CMK (cell line): ENCODE data around the gene NPBWR2.
"Not testable (repeated sequence)": the region's sequence is repeated elsewhere in the genome, so short reads cannot be mapped to it uniquely, and the experiment has no call there.

Source experiments
- DNase-seq: peaks from one replicate; pipeline ENCODE4 v3.0.0-alpha.2; 2010; ENCODE audit warnings: low read depth

The NPBWR2 gene

GRCh38 chr20:64119301-64119680 is 11.9 kb upstream of the NPBWR2 start:
- DNase-seq = no peak

GRCh38 chr20:64117432-64117777 is 10.0 kb upstream of the NPBWR2 start:
- not testable (repeated sequence) for DNase-seq

GRCh38 chr20:64116541-64117431 is 9.4 kb upstream of the NPBWR2 start:
- no peak for DNase-seq

- no peak for DNase-seq
Observed at GRCh38 chr20:64116016-64116415, 8.7 kb upstream of the NPBWR2 start.

- no peak for DNase-seq
Observed at GRCh38 chr20:64115171-64115911, 8.0 kb upstream of the NPBWR2 start.

GRCh38 chr20:64114356-64114971 is 7.1 kb upstream of the NPBWR2 start:
- DNase-seq = no peak

GRCh38 chr20:64113796-64114355 is 6.5 kb upstream of the NPBWR2 start:
- no peak for DNase-seq

GRCh38 chr20:64113444-64113775 is 6.0 kb upstream of the NPBWR2 start:
- no peak for DNase-seq

GRCh38 chr20:64112691-64113443 is 5.5 kb upstream of the NPBWR2 start:
- no peak for DNase-seq

- no peak for DNase-seq
Observed at GRCh38 chr20:64111841-64112641, 4.7 kb upstream of the NPBWR2 start.

GRCh38 chr20:64110411-64111068 is 3.2 kb upstream of the NPBWR2 start:
- DNase-seq = no peak

GRCh38 chr20:64109831-64110391 is 2.5 kb upstream of the NPBWR2 start:
- DNase-seq = no peak

GRCh38 chr20:64108731-64109681 is 1.6 kb upstream of the NPBWR2 start:
- DNase-seq = no peak

GRCh38 chr20:64107736-64108457 is 532 bp upstream of the NPBWR2 start:
- no peak for DNase-seq

GRCh38 chr20:64106435-64106961 is 867 bp downstream of the NPBWR2 start:
- no peak for DNase-seq

- DNase-seq = no peak
Observed at GRCh38 chr20:64105846-64106434, 1.4 kb downstream of the NPBWR2 start.

- no peak for DNase-seq
Observed at GRCh38 chr20:64104667-64105451, 2.5 kb downstream of the NPBWR2 start.
